Brain microvascular endothelial cell (primary cell): ENCODE data around the gene CLDN19.

Source experiments
- DNase-seq: peaks from one replicate; pipeline ENCODE4 v3.0.0-alpha.2; 2020
- H3K27ac ChIP-seq: fragments of 250-450 bp; sonication (Bioruptor Pico); 2 replicates; pipeline ENCODE4 v1.5.1; 2020; ENCODE audit warnings: mild to moderate bottlenecking, moderate library complexity
- H3K27me3 ChIP-seq: fragments of 250-450 bp; sonication (Bioruptor Pico); replicated peaks from 2 replicates; pipeline ENCODE4 v1.5.1; 2020; ENCODE audit warnings: mild to moderate bottlenecking
- H3K36me3 ChIP-seq: fragments of 250-450 bp; sonication (Bioruptor Pico); replicated peaks from 2 replicates; pipeline ENCODE4 v1.5.1; 2020; ENCODE audit warnings: mild to moderate bottlenecking
- H3K4me3 ChIP-seq: 2 replicates; pipeline ENCODE4 v1.5.1; 2011; ENCODE audit warnings: low read depth, mild to moderate bottlenecking, control low read depth, low read length, moderate library complexity
- in situ Hi-C: cut with HindIII; loops from 2 replicates; pipeline ENCODE4 v1.10.0; 2017; ENCODE audit warnings: low sequenced_read_pairs, low pct_ligation_motif_present
- TF ChIP-seq, protein P1 (sequence below): IDR thresholded peaks from 2 replicates; pipeline ENCODE4 v1.5.1; 2011; ENCODE audit warnings: low read depth, mild to moderate bottlenecking, moderate library complexity, low read length, control low read depth, inconsistent platforms; ENCODE audit errors: missing control alignments

CLDN19 gene

GRCh38 chr1:42745851-42746250, 5.8 kb upstream of the CLDN19 start:
- no peak for DNase-seq
- H3K27me3 ChIP-seq: no peaks in the 10 kb centered on the region
- H3K27ac ChIP-seq: no peak overlapping the region
- H3K36me3 ChIP-seq: peaks cover 47% of the 10 kb centered on the region
- no peak overlapping the region for H3K4me3 ChIP-seq
- in situ Hi-C loops: no loop called here
- TF ChIP-seq, protein P1, sequence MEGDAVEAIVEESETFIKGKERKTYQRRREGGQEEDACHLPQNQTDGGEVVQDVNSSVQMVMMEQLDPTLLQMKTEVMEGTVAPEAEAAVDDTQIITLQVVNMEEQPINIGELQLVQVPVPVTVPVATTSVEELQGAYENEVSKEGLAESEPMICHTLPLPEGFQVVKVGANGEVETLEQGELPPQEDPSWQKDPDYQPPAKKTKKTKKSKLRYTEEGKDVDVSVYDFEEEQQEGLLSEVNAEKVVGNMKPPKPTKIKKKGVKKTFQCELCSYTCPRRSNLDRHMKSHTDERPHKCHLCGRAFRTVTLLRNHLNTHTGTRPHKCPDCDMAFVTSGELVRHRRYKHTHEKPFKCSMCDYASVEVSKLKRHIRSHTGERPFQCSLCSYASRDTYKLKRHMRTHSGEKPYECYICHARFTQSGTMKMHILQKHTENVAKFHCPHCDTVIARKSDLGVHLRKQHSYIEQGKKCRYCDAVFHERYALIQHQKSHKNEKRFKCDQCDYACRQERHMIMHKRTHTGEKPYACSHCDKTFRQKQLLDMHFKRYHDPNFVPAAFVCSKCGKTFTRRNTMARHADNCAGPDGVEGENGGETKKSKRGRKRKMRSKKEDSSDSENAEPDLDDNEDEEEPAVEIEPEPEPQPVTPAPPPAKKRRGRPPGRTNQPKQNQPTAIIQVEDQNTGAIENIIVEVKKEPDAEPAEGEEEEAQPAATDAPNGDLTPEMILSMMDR: no peak

DNA sequence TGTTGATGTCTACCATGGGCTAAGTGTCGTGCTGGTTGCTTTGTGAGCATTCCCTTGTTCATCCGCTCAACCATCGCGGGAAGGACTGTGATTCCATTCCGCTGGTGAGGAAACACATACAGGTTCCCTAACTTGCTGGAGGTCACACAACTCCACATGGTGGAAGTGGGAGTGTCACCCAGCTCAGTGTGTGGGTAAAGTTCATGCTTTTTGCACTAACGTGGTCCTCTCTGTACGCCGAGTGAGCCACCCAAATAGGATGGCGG, 4.0 kb upstream of the CLDN19 start:
- in situ Hi-C loops: no loop called here
- TF ChIP-seq, protein P1: no peak
- Histone ChIP-seq H3K4me3 (no peak overlapping the region), H3K27me3 (no peaks in the 10 kb centered on the region), H3K27ac (no peak overlapping the region), H3K36me3 (peaks cover 36% of the 10 kb centered on the region)
- no peak for DNase-seq

DNA sequence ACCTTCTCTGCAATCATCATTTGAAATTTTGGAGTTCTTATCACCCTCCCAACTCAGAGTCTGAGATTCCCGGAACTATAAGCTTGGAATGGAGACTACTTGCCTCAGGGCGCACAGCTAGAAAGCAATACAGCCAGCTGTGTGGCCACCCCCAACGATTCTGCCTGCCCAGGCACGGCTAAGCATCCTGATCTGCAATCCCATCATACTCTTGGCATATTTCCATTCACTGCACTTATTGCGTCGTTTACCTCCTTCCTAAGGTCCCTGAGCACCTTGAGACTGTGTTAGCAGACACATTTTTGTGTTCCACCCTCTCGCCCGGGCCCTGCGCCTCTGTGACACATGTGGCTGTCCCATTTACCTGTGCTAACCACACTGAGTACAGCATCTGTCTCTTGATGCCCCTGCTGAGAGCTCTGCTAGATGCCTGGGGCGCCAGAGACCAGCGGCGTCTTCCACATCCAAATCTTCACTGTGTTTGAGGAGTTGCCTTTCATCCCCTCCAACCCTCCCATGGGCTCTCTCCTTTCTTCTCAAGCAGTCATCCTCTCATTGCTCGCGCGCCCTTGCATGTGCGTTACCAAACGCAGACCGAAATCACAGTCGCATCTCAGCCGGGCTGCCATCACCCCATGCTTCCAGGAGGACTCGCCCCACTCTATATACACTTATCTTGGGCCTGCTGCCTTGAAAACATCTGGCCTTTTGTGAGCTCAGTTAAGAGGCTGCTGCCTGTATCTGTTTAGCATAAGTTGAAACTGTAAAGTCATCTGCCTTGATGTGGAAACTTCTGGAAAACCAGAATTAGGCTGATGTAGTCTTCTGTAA, 3.5 kb upstream of the CLDN19 start:
- TF ChIP-seq, protein P1: no peak
- DNase-seq: no peak
- Histone ChIP-seq H3K27me3 (no peaks in the 10 kb centered on the region), H3K27ac (no peak overlapping the region), H3K4me3 (no peak overlapping the region), H3K36me3 (peaks cover 31% of the 10 kb centered on the region)
- in situ Hi-C loops: no loop called here

DNA sequence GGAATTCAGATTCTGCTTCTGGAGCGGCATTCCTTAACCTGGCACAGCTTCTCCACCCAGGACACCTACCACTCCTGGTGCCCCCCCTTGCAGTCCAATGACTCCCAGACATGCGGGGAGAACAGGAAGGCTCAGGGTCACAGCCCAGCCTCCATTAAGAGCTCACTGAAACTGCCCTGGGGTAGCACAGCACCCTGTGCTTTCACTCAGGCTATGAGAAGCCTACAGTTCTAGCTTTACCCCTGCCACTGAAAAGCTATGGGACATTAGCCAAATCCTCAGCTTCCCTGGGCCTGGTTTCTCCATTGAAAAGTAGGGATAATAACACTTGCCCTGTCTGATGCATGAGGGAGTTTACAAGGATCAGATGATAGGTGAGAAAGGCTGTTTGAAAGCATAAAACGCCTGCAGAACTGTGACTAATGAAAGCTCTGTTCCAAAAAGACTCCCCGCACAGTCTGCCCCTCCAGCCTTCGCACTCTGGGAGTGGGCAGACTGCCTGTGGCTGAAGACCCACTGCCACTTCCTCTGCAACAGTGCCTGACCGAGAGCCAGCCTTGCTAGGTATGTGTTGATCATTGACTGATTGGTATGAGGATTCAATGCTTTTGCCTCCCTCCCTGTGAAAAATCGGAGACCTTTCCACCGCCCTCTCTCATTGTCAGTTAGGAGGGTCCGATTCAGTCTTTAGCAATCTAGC, 2.7 kb upstream of the CLDN19 start:
- peaks cover 24% of the 10 kb centered on the region for H3K36me3 ChIP-seq
- TF ChIP-seq, protein P1: no peak
- no peak overlapping the region for H3K4me3 ChIP-seq
- H3K27me3 ChIP-seq: no peaks in the 10 kb centered on the region
- H3K27ac ChIP-seq: no peak overlapping the region
- DNase-seq: no peak
- in situ Hi-C loops: no loop called here

DNA sequence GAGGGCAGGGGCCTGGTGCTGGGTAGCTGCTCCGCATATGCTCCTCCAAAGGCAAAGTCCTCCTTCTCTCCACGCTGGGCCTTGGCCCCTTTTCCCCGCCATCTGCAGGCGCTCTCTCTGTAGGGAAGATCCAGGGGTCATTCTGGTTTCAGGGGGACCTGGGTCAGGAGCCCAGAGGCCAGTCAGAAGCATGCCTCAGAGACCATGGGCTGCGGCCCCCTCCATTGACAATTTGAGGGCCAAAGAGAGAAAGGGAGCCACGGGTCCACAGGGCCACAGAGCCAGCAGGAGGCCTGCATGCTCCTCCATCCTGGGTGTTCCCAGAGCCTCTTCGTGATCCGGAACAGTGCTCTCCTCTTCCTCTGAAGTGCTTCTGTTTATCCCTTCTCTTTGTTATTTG, 2.1 kb upstream of the CLDN19 start:
- in situ Hi-C loops: no loop called here
- TF ChIP-seq, protein P1: no peak
- no peak overlapping the region for H3K27ac ChIP-seq
- DNase-seq: no peak
- H3K4me3 ChIP-seq: no peak overlapping the region
- peaks cover 18% of the 10 kb centered on the region for H3K36me3 ChIP-seq
- no peaks in the 10 kb centered on the region for H3K27me3 ChIP-seq

DNA sequence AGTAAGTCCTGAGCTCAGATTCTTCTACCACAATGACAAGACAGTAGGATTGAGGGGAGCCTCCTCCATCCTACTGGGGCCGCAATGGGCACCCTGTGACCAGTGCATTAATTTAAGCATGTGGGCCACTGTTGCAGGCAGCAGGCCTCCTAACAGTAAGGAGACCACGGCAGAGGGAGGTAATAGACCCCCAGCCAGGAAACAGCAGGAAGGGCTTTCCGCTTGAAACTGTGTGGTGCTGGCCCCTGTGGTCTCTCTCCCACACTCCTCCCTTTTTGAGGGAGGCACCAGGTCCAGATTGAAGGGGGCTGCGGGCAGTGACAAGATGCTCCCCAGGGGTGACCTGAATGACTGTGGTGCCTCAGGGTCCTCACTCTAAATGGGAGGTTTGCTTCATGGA, 1.7 kb upstream of the CLDN19 start:
- H3K27ac ChIP-seq: no peak overlapping the region
- TF ChIP-seq, protein P1: no peak
- DNase-seq: no peak
- H3K4me3 ChIP-seq: no peak overlapping the region
- H3K36me3 ChIP-seq: peaks cover 13% of the 10 kb centered on the region
- no peaks in the 10 kb centered on the region for H3K27me3 ChIP-seq
- in situ Hi-C loops: no loop called here
